Mesenchymal stem cell (in vitro differentiated cells and primary cell): ENCODE data around the gene PHKG2.

Experiments used
- DNase-seq: peaks from one replicate; pipeline ENCODE4 v3.0.0-alpha.2; 2013
- H2AFZ ChIP-seq: one replicate; pipeline ENCODE4 v1.6.1; 2013; ENCODE audit warnings: low read depth, mild to moderate bottlenecking, control low read depth, inconsistent platforms, low read length, moderate library complexity
- H2AK5ac ChIP-seq: 2 replicates; pipeline ENCODE4 v1.6.1; 2013; ENCODE audit warnings: low read length, moderate library complexity, mild to moderate bottlenecking, inconsistent platforms; ENCODE audit not compliant: severe bottlenecking
- H2BK120ac ChIP-seq: one replicate; pipeline ENCODE4 v1.6.1; 2013; ENCODE audit warnings: low read depth, mild to moderate bottlenecking, inconsistent platforms, low read length, moderate library complexity
- H2BK12ac ChIP-seq, 2 experiments: one replicate each; pipeline ENCODE4 v1.6.1; 2013; ENCODE audit warnings: inconsistent platforms in 2 of 2, low read length in 2 of 2, mild to moderate bottlenecking in 2 of 2, moderate library complexity in 2 of 2, control low read depth in 1 of 2
- H2BK15ac ChIP-seq: one replicate; pipeline ENCODE4 v1.6.1; 2013; ENCODE audit warnings: mild to moderate bottlenecking, low read depth, inconsistent platforms; ENCODE audit not compliant: poor library complexity, severe bottlenecking
- H2BK5ac ChIP-seq: 2 replicates; pipeline ENCODE4 v1.6.1; 2013; ENCODE audit warnings: low read depth, mild to moderate bottlenecking, low read length, control low read depth, inconsistent platforms; ENCODE audit not compliant: poor library complexity, severe bottlenecking
- H3K14ac ChIP-seq, 2 experiments: one replicate each; pipeline ENCODE4 v1.6.1; 2013; ENCODE audit warnings: inconsistent platforms in 2 of 2, low read length in 2 of 2, control low read depth in 1 of 2, mild to moderate bottlenecking in 1 of 2, moderate library complexity in 1 of 2
- H3K18ac ChIP-seq, 2 experiments: one replicate each; pipeline ENCODE4 v1.6.1; 2013; ENCODE audit warnings: inconsistent platforms in 2 of 2, low read length in 2 of 2, control low read depth in 1 of 2, low read depth in 1 of 2, mild to moderate bottlenecking in 1 of 2
- H3K23ac ChIP-seq, 2 experiments: one replicate each; pipeline ENCODE4 v1.6.1; 2013; ENCODE audit warnings: inconsistent platforms in 2 of 2, low read length in 2 of 2, mild to moderate bottlenecking in 2 of 2, moderate library complexity in 2 of 2, control low read depth in 1 of 2
- H3K27ac ChIP-seq: 2 replicates; pipeline ENCODE4 v1.5.1; 2013; ENCODE audit warnings: mild to moderate bottlenecking, moderate library complexity, low read length, control low read depth, inconsistent platforms; ENCODE audit not compliant: poor library complexity, severe bottlenecking
- H3K27me3 ChIP-seq, 2 experiments: 2 replicates each; pipeline versions ENCODE4 v1.6.1 to v1.7.0; 2013; ENCODE audit warnings: low read length in 2 of 2, mild to moderate bottlenecking in 2 of 2, moderate library complexity in 2 of 2, control low read depth in 1 of 2, inconsistent platforms in 1 of 2; ENCODE audit not compliant: control insufficient read depth in 1 of 2, insufficient read depth in 1 of 2
- H3K36me3 ChIP-seq, 2 experiments: 2 replicates each; pipeline versions ENCODE4 v1.6.1 to v1.7.0; 2013; ENCODE audit warnings: low read length in 2 of 2, control low read depth in 1 of 2, inconsistent platforms in 1 of 2, low read depth in 1 of 2, mild to moderate bottlenecking in 1 of 2; ENCODE audit not compliant: insufficient read depth in 2 of 2, control insufficient read depth in 1 of 2
- H3K4ac ChIP-seq, 2 experiments: one replicate each; pipeline ENCODE4 v1.6.1; 2013; ENCODE audit warnings: inconsistent platforms in 2 of 2, low read length in 2 of 2, mild to moderate bottlenecking in 2 of 2, moderate library complexity in 2 of 2, control low read depth in 1 of 2, low read depth in 1 of 2
- H3K4me1 ChIP-seq: 2 replicates; pipeline ENCODE4 v1.6.1; 2013; ENCODE audit warnings: low read depth, low read length, control low read depth; ENCODE audit not compliant: control insufficient read depth, insufficient read depth
- H3K4me2 ChIP-seq: 2 replicates; pipeline ENCODE4 v1.6.1; 2013; ENCODE audit warnings: low read length, mild to moderate bottlenecking, inconsistent platforms; ENCODE audit not compliant: poor library complexity, severe bottlenecking
- H3K4me3 ChIP-seq, 2 experiments: 2 replicates each; pipeline versions ENCODE4 v1.5.1 to v1.7.0; 2013; ENCODE audit warnings: low read length in 2 of 2, mild to moderate bottlenecking in 2 of 2, control low read depth in 1 of 2, low read depth in 1 of 2; ENCODE audit not compliant: insufficient read depth in 1 of 2
- H3K79me1 ChIP-seq: replicated peaks from 2 replicates; pipeline ENCODE4 v1.6.1; 2013; ENCODE audit warnings: mild to moderate bottlenecking, control low read depth, low read length, inconsistent platforms; ENCODE audit not compliant: poor library complexity, severe bottlenecking
- H3K9ac ChIP-seq: 2 replicates; pipeline ENCODE4 v1.7.0; 2013; ENCODE audit warnings: mild to moderate bottlenecking, low read length, moderate library complexity
- H3K9me3 ChIP-seq: 2 replicates; pipeline ENCODE4 v1.7.0; 2013; ENCODE audit warnings: mild to moderate bottlenecking, low read length; ENCODE audit not compliant: control insufficient read depth
- H4K8ac ChIP-seq: one replicate; pipeline ENCODE4 v1.6.1; 2013; ENCODE audit warnings: inconsistent platforms, mild to moderate bottlenecking, low read length, moderate library complexity
- H4K91ac ChIP-seq: one replicate; pipeline ENCODE4 v1.6.1; 2013; ENCODE audit warnings: mild to moderate bottlenecking, low read length, inconsistent platforms
- WGBS: methylation state at CpG from one replicate; pipeline ENCODE4 v1.1.7; 2013; ENCODE audit warnings: mixed read lengths; 5-methylcytosine and 5-hydroxymethylcytosine counted together

Gene PHKG2

GRCh38 chr16:30779596-30779995 lies 31.4 kb downstream of the PHKG2 start:
- no peak overlapping the region for H2AK5ac ChIP-seq
- peak overlapping the region in 1 of 2 experiments; percentile 27 for H3K4me3 ChIP-seq

DNA sequence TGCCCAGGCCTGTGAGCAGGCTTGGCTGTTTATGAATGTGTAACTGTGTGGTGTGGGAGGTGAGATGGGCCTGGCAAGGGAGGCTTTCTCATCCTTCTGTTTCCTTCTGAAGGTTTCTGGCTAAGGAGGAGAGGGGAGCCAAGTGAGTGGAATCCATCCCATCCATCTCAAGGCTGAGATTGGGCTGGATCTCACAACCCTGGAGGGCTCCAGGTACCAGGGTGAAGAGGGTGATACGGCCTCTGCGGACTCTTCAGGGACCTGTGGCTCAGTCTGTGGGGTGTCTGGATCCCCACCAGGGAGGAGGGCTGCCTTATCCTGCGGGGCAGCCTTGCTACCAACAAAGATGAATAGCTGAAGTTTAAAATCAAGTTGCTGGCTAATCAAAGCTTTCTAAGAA lies 31.8 kb downstream of the PHKG2 start:
- Histone ChIP-seq H3K4me3 (no peak overlapping the region), H3K14ac (no peak overlapping the region), H3K18ac (no peak overlapping the region), H3K9ac (no peak overlapping the region), H2BK15ac (no peak overlapping the region), H2BK120ac (no peak overlapping the region), H2AFZ (no peak overlapping the region), H3K36me3 (peaks cover 31 to 70% of the 10 kb centered on the region in 2 experiments), H2AK5ac (no peak overlapping the region), H3K27ac (no peak overlapping the region), H3K4me1 (peaks cover 13% of the 10 kb centered on the region), H2BK5ac (no peak overlapping the region), H4K8ac (no peak overlapping the region), H3K9me3 (no peaks in the 10 kb centered on the region), H3K79me1 (peaks cover 56% of the 10 kb centered on the region), H3K27me3 (no peaks in the 10 kb centered on the region), H4K91ac (no peak overlapping the region), H2BK12ac (no peak overlapping the region), H3K4ac (no peak overlapping the region), H3K4me2 (no peak overlapping the region), H3K23ac (no peak overlapping the region)
- WGBS: 98% methylated on average over 3 of the region's 3 CpGs
- DNase-seq: no peak

More at GRCh38 chr16:30779596-30779995, 31.4 kb downstream of the PHKG2 start:
- no peak overlapping the region for H2AFZ ChIP-seq
- H3K36me3 ChIP-seq: peaks cover 33 to 72% of the 10 kb centered on the region in 2 experiments
- H2BK15ac ChIP-seq: no peak overlapping the region
- no peak overlapping the region for H4K91ac ChIP-seq
- H3K4me1 ChIP-seq: peaks cover 17% of the 10 kb centered on the region
- no peak overlapping the region for H2BK12ac ChIP-seq
- H2BK5ac ChIP-seq: no peak overlapping the region
- H3K27ac ChIP-seq: no peak overlapping the region
- H3K9ac ChIP-seq: no peak overlapping the region
- no peak overlapping the region for H4K8ac ChIP-seq
- no peaks in the 10 kb centered on the region for H3K9me3 ChIP-seq
- H3K23ac ChIP-seq: no peak overlapping the region
- 99% methylated on average over 5 of the region's 6 CpGs for WGBS
- no peaks in the 10 kb centered on the region for H3K27me3 ChIP-seq
- no peak overlapping the region for H3K18ac ChIP-seq
- H3K4me2 ChIP-seq: no peak overlapping the region
- no peak overlapping the region for H3K14ac ChIP-seq
- no peak overlapping the region for H3K4ac ChIP-seq
- H2BK120ac ChIP-seq: no peak overlapping the region
- no peak for DNase-seq
- H3K79me1 ChIP-seq: peaks cover 52% of the 10 kb centered on the region

- Histone ChIP-seq H2BK15ac (no peak overlapping the region), H2BK5ac (no peak overlapping the region), H3K9me3 (no peaks in the 10 kb centered on the region), H3K18ac (no peak overlapping the region), H4K8ac (no peak overlapping the region), H3K23ac (no peak overlapping the region), H3K9ac (no peak overlapping the region), H3K36me3 (peaks cover 31 to 74% of the 10 kb centered on the region in 2 experiments), H3K79me1 (peaks cover 60% of the 10 kb centered on the region), H2AFZ (no peak overlapping the region), H3K4ac (no peak overlapping the region), H2BK120ac (no peak overlapping the region), H3K4me2 (no peak overlapping the region), H2AK5ac (no peak overlapping the region), H3K4me1 (peaks cover 13% of the 10 kb centered on the region), H4K91ac (no peak overlapping the region), H2BK12ac (no peak overlapping the region), H3K14ac (no peak overlapping the region), H3K4me3 (no peak overlapping the region), H3K27me3 (no peaks in the 10 kb centered on the region), H3K27ac (no peak overlapping the region)
- DNase-seq: no peak
- 99% methylated on average over 4 of the region's 4 CpGs for WGBS
These were observed 32.3 kb downstream of the PHKG2 start for GRCh38 chr16:30780549-30780948.

DNA sequence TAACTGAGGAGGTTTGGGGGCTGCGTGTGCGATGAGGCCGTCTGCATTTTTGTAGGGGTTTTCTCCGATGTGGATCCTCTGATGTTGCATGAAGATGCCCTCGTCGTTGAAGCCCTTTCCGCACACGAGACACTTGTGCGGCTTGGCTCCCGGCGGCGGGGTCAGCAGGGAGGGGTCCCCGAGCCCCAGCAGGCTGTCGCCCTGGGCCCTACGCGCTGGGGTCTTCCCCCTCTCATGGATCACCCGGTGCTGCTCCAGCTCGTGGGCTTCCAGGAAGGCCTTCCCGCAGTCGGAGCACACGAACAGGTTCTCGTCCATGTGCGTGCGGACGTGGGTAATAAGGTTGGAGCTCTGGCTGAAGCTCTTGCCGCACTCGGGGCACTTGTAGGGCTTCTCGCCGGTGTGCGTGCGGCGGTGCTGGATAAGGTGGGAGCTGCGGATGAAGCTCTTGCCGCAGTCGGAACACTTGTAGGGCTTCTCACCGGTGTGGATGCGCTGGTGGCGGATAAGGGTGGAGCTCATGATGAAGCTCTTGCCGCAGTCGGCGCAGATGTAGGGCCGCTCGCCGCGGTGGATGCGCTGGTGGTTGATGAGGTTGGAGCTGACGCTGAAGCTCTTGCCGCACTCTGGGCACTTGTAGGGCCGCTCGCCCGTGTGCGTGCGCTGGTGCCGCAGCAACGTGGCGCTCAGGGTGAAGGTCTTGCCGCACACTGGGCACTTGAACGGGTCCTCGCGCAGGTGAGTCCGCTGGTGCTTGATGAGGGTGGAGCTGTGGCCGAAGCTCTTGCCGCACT lies 34.5 kb downstream of the PHKG2 start:
- Histone ChIP-seq H2BK120ac (no peak overlapping the region), H3K4me3 (no peak overlapping the region), H2BK15ac (no peak overlapping the region), H4K8ac (no peak overlapping the region), H3K4me2 (no peak overlapping the region), H3K36me3 (peaks cover 31 to 71% of the 10 kb centered on the region in 2 experiments), H3K9me3 (no peaks in the 10 kb centered on the region), H4K91ac (no peak overlapping the region), H3K79me1 (peaks cover 46% of the 10 kb centered on the region), H3K9ac (no peak overlapping the region), H2AFZ (no peak overlapping the region), H3K27ac (no peak overlapping the region), H2BK5ac (no peak overlapping the region), H3K23ac (no peak overlapping the region), H3K27me3 (no peaks in the 10 kb centered on the region), H2BK12ac (no peak overlapping the region), H3K4me1 (peaks cover 11% of the 10 kb centered on the region), H2AK5ac (no peak overlapping the region), H3K18ac (no peak overlapping the region), H3K4ac (no peak overlapping the region), H3K14ac (no peak overlapping the region)
- 98% methylated on average over 63 of the region's 63 CpGs for WGBS
- DNase-seq: no peak
